ENCODE data around the gene RNF8.

Gene RNF8

DNA sequence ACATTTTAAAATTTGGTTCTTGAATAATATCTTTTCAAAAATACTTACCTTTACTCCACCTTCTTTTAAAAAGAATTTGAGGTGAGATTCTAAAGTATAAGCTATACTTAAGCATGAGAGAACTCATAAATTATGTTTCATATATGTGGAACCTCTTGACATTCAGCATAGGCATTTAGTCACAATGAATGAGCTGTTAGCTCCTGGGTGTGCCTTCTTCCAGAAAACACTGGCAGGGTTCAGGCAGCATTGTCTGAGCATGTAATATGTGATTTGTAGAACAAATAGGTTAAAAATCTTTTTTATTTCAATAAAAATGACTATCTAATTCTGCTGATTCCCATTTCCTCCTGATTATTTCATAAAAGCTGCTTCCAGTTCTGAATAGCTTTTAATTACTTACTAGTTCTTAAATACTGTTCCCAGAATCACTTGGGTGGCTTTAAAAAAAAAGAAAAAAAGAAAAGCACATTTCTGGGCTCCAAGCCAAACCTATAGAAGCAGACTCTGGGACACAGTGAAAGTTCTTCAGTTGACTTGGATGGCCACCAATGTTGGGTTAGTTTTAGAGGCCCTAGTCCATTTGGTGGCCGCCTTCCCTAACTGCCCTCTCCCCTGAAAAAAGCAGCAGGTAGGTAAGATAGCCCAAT, 20.2 kb downstream of the RNF8 start:
- H3K9me3 ChIP-seq (ENCODE audit: insufficient read depth, low read depth, low read length) = no peaks in the 10 kb centered on the region
- peaks cover 10 to 13% of the 10 kb centered on the region in 2 experiments for H3K36me3 ChIP-seq (ENCODE audit: control insufficient read depth in 1 of 2, insufficient read depth in 2 of 2, low read length in 2 of 2)
- H3K23ac ChIP-seq (ENCODE audit: low read length) = no peak overlapping the region
- no peak overlapping the region for H2AK5ac ChIP-seq (ENCODE audit: low read length)
- no peak overlapping the region for H2BK120ac ChIP-seq (ENCODE audit: insufficient read depth, low read length, poor library complexity)
- no peaks in the 10 kb centered on the region for H3K79me2 ChIP-seq (ENCODE audit: control insufficient read depth, insufficient read depth, low read length, poor library complexity)
- no peak overlapping the region for H3K18ac ChIP-seq (ENCODE audit: low read length)
- H3K14ac ChIP-seq (ENCODE audit: low read length) = no peak overlapping the region
- WGBS (ENCODE audit: extremely low coverage, insufficient coverage, insufficient read length) = no CpG with 5 or more reads among the region's 1 CpG
- no peak overlapping the region for H4K91ac ChIP-seq (ENCODE audit: low read depth, low read length)
- no peak overlapping the region for H3K9ac ChIP-seq (ENCODE audit: low read length)
- no peak overlapping the region for H4K12ac ChIP-seq (ENCODE audit: low read depth, low read length)
- H3K4me3 ChIP-seq (ENCODE audit: low read depth, low read length) = no peak overlapping the region
- H3K4me1 ChIP-seq (ENCODE audit: control insufficient read depth in 1 of 2, insufficient read depth in 2 of 2, low read length in 2 of 2) = no peaks in the 10 kb centered on the region
- no peak overlapping the region for H3K4me2 ChIP-seq (ENCODE audit: low read length)
- H3K27me3 ChIP-seq (ENCODE audit: insufficient read depth, low read length) = no peaks in the 10 kb centered on the region
- H2BK5ac ChIP-seq (ENCODE audit: low read depth, low read length, poor library complexity) = no peak overlapping the region
- no peaks in the 10 kb centered on the region for H3K79me1 ChIP-seq (ENCODE audit: low read length)
- no peak overlapping the region for H3K4ac ChIP-seq (ENCODE audit: low read depth, low read length)
- no peak overlapping the region for H2BK12ac ChIP-seq (ENCODE audit: low read length)
- no peak overlapping the region for H2AFZ ChIP-seq (ENCODE audit: insufficient read depth, low read length, poor library complexity)
- no peak for DNase-seq
- H3K27ac ChIP-seq (ENCODE audit: low read depth, low read length) = no peak overlapping the region
- no peak overlapping the region for H4K8ac ChIP-seq (ENCODE audit: low read depth, low read length)

DNA sequence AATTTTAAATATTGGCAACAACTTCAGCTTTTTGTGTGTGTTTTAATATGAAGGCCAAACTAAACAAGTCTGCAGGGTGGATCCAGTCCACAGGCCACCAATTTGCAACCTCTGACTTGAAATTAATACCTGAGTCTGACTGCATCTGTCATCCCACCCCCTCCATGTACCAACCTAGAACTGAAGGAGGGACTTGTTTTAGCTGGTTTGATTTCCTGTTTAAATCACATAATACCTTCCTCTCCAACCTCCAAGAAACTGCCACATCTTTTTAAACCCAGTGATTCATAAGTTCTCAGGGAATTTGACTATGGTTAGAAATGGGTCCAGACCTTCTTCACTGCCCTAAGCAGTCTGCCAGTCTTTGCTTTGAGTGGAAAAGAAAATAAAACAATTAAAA, 21.6 kb downstream of the RNF8 start:
- no peak overlapping the region for H4K91ac ChIP-seq (ENCODE audit: low read depth, low read length)
- H3K4me2 ChIP-seq (ENCODE audit: low read length) = no peak overlapping the region

DNA sequence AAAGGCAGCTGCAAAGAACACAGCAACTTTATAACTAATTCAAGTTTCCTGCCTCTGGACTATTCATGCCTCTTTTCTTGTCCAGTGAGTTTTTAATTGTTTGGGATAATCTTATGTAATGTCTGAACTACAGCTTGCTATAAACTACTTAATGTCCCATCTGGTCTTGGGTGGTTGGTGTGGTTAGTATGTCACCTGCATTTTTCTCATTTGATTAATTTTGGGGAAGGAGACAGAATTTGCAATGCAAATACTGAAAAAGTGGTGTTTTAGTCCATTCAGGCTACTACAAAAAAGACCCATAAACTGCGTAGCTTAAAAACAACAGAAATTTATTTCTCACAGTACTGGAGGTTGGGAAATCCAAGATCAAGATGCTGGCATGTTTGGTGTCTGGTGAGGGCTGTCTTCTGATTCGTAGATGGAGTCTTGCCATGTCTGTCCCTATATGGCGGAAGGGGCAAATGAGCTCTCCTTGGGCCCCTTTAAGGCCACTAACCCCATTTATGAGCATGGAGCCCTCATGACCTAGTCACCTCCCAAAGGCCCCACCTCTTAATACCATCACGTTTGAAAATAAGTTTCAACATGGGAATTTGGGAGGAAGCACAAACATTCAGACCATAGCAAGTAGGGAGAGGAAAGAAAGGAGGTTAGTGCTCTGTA, 22.4 kb downstream of the RNF8 start:
- Histone ChIP-seq H3K79me1 (ENCODE audit: low read length) (no peaks in the 10 kb centered on the region), H2BK5ac (ENCODE audit: low read depth, low read length, poor library complexity) (no peak overlapping the region), H3K18ac (ENCODE audit: low read length) (no peak overlapping the region), H3K79me2 (ENCODE audit: control insufficient read depth, insufficient read depth, low read length, poor library complexity) (no peaks in the 10 kb centered on the region), H2BK12ac (ENCODE audit: low read length) (no peak overlapping the region), H3K14ac (ENCODE audit: low read length) (no peak overlapping the region), H2AK5ac (ENCODE audit: low read length) (no peak overlapping the region), H4K12ac (ENCODE audit: low read depth, low read length) (no peak overlapping the region), H3K36me3 (ENCODE audit: control insufficient read depth in 1 of 2, insufficient read depth in 2 of 2, low read length in 2 of 2) (peaks cover 6 to 8% of the 10 kb centered on the region in 2 experiments), H3K4me1 (ENCODE audit: control insufficient read depth in 1 of 2, insufficient read depth in 2 of 2, low read length in 2 of 2) (no peaks in the 10 kb centered on the region), H3K4me2 (ENCODE audit: low read length) (no peak overlapping the region), H3K9me3 (ENCODE audit: insufficient read depth, low read depth, low read length) (no peaks in the 10 kb centered on the region), H3K27me3 (ENCODE audit: insufficient read depth, low read length) (no peaks in the 10 kb centered on the region), H4K8ac (ENCODE audit: low read depth, low read length) (no peak overlapping the region), H3K9ac (ENCODE audit: low read length) (no peak overlapping the region), H2BK120ac (ENCODE audit: insufficient read depth, low read length, poor library complexity) (no peak overlapping the region), H3K23ac (ENCODE audit: low read length) (no peak overlapping the region), H2AFZ (ENCODE audit: insufficient read depth, low read length, poor library complexity) (no peak overlapping the region), H4K91ac (ENCODE audit: low read depth, low read length) (no peak overlapping the region), H3K4me3 (ENCODE audit: low read depth, low read length) (no peak overlapping the region), H3K27ac (ENCODE audit: low read depth, low read length) (no peak overlapping the region), H3K4ac (ENCODE audit: low read depth, low read length) (no peak overlapping the region)
- DNase-seq = no peak
- no CpG with 5 or more reads among the region's 4 CpGs for WGBS (ENCODE audit: extremely low coverage, insufficient coverage, insufficient read length)

More for the DNA sequence above, 21.6 kb downstream of the RNF8 start:
- Histone ChIP-seq H2BK120ac (ENCODE audit: insufficient read depth, low read length, poor library complexity) (no peak overlapping the region), H2BK5ac (ENCODE audit: low read depth, low read length, poor library complexity) (no peak overlapping the region), H4K8ac (ENCODE audit: low read depth, low read length) (no peak overlapping the region), H3K27me3 (ENCODE audit: insufficient read depth, low read length) (no peaks in the 10 kb centered on the region), H2AK5ac (ENCODE audit: low read length) (no peak overlapping the region), H2AFZ (ENCODE audit: insufficient read depth, low read length, poor library complexity) (no peak overlapping the region), H3K79me2 (ENCODE audit: control insufficient read depth, insufficient read depth, low read length, poor library complexity) (no peaks in the 10 kb centered on the region), H3K79me1 (ENCODE audit: low read length) (no peaks in the 10 kb centered on the region), H2BK12ac (ENCODE audit: low read length) (no peak overlapping the region), H3K36me3 (ENCODE audit: control insufficient read depth in 1 of 2, insufficient read depth in 2 of 2, low read length in 2 of 2) (peaks cover 6 to 8% of the 10 kb centered on the region in 2 experiments), H3K4me1 (ENCODE audit: control insufficient read depth in 1 of 2, insufficient read depth in 2 of 2, low read length in 2 of 2) (no peaks in the 10 kb centered on the region), H3K27ac (ENCODE audit: low read depth, low read length) (no peak overlapping the region), H3K4ac (ENCODE audit: low read depth, low read length) (no peak overlapping the region), H3K4me3 (ENCODE audit: low read depth, low read length) (no peak overlapping the region), H3K18ac (ENCODE audit: low read length) (no peak overlapping the region), H3K9me3 (ENCODE audit: insufficient read depth, low read depth, low read length) (no peaks in the 10 kb centered on the region), H4K12ac (ENCODE audit: low read depth, low read length) (no peak overlapping the region), H3K23ac (ENCODE audit: low read length) (no peak overlapping the region), H3K9ac (ENCODE audit: low read length) (no peak overlapping the region), H3K14ac (ENCODE audit: low read length) (no peak overlapping the region)
- DNase-seq = no peak

DNA sequence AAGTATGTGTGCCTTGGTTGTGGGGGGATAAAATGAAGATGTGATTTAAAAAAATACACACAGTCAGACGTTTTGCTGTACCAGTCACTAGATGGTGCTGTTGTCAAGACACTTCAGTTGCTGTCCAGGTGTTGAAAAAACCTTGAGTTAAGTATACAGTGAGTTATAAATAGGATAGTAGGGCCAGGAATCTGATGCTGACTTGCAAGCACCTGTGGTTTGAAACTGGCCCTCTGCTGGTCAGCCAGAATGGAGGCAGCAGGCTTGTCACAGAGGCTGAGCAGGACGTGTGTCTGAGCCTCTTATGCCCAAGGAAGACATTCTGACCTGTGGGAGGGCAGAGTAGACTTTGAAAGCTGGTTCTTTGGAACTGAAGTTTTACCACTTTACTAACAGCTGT, 27.8 kb downstream of the RNF8 start:
- Histone ChIP-seq H3K4me2 (ENCODE audit: low read length) (no peak overlapping the region), H3K9ac (ENCODE audit: low read length) (no peak overlapping the region), H3K9me3 (ENCODE audit: insufficient read depth, low read depth, low read length) (no peaks in the 10 kb centered on the region), H3K4ac (ENCODE audit: low read depth, low read length) (no peak overlapping the region), H3K4me1 (ENCODE audit: control insufficient read depth in 1 of 2, insufficient read depth in 2 of 2, low read length in 2 of 2) (no peaks in the 10 kb centered on the region), H3K79me1 (ENCODE audit: low read length) (no peaks in the 10 kb centered on the region), H4K91ac (ENCODE audit: low read depth, low read length) (no peak overlapping the region), H3K27ac (ENCODE audit: low read depth, low read length) (no peak overlapping the region), H2AFZ (ENCODE audit: insufficient read depth, low read length, poor library complexity) (no peak overlapping the region), H2AK5ac (ENCODE audit: low read length) (no peak overlapping the region), H3K18ac (ENCODE audit: low read length) (no peak overlapping the region), H3K23ac (ENCODE audit: low read length) (no peak overlapping the region), H2BK5ac (ENCODE audit: low read depth, low read length, poor library complexity) (no peak overlapping the region), H3K14ac (ENCODE audit: low read length) (no peak overlapping the region), H4K12ac (ENCODE audit: low read depth, low read length) (no peak overlapping the region), H3K27me3 (ENCODE audit: insufficient read depth, low read length) (no peaks in the 10 kb centered on the region), H2BK120ac (ENCODE audit: insufficient read depth, low read length, poor library complexity) (no peak overlapping the region), H2BK12ac (ENCODE audit: low read length) (no peak overlapping the region), H3K79me2 (ENCODE audit: control insufficient read depth, insufficient read depth, low read length, poor library complexity) (no peaks in the 10 kb centered on the region), H3K4me3 (ENCODE audit: low read depth, low read length) (no peak overlapping the region), H4K8ac (ENCODE audit: low read depth, low read length) (no peak overlapping the region), H3K36me3 (ENCODE audit: control insufficient read depth in 1 of 2, insufficient read depth in 2 of 2, low read length in 2 of 2) (peaks cover 8 to 15% of the 10 kb centered on the region in 2 experiments)
- peak; percentile 69 to 92 for DNase-seq
- WGBS (ENCODE audit: extremely low coverage, insufficient coverage, insufficient read length) = no CpG with 5 or more reads among the region's 2 CpGs
